Body of pancreas (tissue), 4 donors: Measurements from ENCODE around the gene STRIP1.

Experiments used
- POLR2A ChIP-seq, 3 donors: fragments of 450-650 bp; IDR thresholded peaks; one replicate each; pipeline ENCODE4 v1.6.1; 2016; ENCODE audit warnings: antibody characterized with exemption in 3 of 3, mild to moderate bottlenecking in 2 of 3
- TF ChIP-seq, protein P1 (sequence below), 7 experiments: fragments of 450-650 bp in 4 of 7; fragments of 200-600 bp in 3 of 7; sonication (generic) in 3 of 7; IDR thresholded peaks; one replicate each; pipeline ENCODE4 v1.5.1; 2016 to 2019; ENCODE audit warnings: antibody characterized with exemption in 7 of 7

DNA sequence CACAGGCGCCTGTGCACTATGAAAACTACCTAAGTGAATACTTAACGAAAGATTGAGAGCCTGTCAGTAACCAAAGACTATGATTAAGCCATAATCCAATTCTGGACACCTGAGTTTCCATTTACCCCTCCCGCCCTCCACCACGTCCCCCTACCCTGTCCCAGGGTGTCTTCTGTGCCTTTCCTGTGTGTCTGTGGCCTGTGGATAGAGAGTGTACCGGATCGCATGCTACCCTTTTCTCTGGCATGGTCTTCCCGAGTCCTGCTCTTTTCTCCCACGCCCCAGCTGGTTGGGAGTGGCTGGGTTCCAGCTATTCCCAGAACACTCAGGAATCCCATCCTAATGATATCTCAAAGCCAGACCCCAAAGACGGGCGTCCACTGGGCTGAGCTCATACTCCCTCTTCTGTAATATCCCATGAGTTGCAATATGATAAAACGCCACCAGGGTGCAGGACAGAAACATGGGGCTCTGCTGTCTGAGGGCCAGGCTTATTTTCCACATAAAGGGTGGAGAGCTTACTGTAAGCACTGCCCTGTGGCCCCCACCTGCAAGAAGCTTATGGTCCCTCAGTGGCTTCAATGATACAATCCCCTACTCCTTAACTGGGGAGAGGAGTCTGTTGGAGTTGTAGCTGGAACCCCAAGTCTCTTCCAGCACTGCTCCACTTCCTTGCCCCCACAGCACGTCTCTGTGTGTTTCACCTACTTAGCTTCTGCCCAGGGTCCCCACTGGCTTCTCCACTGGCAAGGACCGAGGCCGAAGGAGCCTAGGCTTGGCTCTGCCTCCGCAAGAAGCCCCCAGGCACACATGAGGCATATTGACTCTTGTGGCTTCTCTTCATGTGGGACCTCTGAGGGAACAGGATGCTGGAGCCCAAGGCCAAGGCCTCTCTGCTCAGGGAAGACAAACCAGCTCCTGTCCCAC, 53.7 kb downstream of the STRIP1 start:
- no peak for TF ChIP-seq POLR2A (IDR thresholded peaks at IDR 0.05)
- TF ChIP-seq, protein P1, sequence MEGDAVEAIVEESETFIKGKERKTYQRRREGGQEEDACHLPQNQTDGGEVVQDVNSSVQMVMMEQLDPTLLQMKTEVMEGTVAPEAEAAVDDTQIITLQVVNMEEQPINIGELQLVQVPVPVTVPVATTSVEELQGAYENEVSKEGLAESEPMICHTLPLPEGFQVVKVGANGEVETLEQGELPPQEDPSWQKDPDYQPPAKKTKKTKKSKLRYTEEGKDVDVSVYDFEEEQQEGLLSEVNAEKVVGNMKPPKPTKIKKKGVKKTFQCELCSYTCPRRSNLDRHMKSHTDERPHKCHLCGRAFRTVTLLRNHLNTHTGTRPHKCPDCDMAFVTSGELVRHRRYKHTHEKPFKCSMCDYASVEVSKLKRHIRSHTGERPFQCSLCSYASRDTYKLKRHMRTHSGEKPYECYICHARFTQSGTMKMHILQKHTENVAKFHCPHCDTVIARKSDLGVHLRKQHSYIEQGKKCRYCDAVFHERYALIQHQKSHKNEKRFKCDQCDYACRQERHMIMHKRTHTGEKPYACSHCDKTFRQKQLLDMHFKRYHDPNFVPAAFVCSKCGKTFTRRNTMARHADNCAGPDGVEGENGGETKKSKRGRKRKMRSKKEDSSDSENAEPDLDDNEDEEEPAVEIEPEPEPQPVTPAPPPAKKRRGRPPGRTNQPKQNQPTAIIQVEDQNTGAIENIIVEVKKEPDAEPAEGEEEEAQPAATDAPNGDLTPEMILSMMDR (IDR thresholded peaks at IDR 0.05): peak; percentile 33 to 69 (median 61)
